GM21360 (cell line): ENCODE data around the gene ELMOD1.

ENCODE experiments used
- ATAC-seq: cut with Tn5 transposase; IDR thresholded peaks from one replicate; pipeline ENCODE4 v1.9.1; 2021; ENCODE audit warnings: mild to moderate bottlenecking, moderate library complexity; ENCODE audit not compliant: unreplicated experiment

Gene ELMOD1

DNA sequence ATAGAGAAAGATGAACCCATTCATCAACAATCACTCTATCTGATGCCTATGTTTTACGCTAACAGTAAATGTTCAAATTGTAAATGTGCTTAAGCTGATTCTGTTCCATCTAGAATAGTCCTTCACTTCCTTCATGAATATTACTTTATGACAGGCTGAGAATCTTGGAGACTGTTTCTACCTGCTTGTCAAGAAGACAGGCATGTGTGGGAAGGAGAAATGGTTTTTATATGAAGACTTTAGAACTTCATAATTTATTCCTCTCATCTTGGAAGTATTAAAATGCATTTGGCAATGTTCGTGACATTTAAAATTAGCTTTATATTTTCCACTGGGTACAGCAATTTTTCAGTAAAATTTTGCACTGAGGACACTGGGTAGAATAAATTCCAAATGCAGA lies 41.0 kb downstream of the ELMOD1 start:
- no peak for ATAC-seq

DNA sequence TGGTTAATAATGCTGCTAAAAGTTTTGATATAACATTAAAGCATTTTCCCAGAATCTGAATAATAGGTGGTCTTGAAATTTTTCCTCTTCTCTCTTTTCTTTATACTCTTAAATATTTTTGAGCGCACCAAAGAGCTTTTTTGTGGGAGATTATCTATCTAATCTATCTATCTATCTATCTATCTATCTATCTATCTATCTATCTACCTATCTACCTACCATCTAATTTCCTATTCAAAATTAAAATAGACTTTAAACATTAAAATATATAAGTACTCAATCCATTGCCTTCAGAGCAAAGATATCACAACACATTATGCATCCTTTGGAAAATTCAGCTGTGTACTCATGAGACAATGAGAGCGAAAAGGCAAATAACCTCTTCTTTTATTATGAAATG lies 55.8 kb downstream of the ELMOD1 start:
- ATAC-seq = no peak

DNA sequence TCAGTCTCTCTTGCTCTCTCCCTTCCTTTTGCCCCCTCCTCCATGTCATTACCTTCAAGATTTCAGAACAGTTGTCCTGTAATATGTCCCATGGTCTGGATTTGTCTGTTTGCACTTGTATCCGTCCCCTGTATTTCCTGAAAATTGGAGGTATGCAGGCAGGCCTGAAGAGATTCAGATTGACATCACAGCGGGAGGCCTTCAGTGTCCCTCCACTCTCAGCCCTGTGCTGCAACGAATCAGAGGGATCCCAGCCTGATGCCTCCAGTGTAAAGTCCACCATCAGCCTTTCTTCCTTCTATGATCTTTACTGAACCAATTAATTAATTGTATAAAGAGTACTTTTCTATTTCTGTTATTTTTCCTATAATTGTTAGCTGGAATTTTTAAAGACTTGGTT lies 57.3 kb downstream of the ELMOD1 start:
- ATAC-seq = no peak

DNA sequence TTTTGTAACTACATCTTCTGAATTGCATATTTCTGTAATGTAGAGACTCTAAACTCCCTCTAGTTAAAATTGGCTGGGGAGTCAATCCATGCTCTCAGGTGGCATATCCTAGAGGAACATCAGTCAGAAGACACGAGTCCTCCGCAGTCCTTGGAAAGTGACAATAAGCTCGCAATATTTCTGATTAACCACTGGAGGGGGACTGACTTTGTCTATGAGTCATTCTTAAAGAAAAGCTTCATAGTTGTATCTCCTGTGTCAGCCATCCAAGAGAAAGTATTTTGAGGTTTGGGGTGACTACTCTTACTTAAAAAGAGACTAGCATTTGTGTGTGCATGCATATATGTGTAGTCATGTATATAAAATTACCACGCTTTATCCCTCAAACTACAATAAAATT lies 60.7 kb downstream of the ELMOD1 start:
- no peak for ATAC-seq

DNA sequence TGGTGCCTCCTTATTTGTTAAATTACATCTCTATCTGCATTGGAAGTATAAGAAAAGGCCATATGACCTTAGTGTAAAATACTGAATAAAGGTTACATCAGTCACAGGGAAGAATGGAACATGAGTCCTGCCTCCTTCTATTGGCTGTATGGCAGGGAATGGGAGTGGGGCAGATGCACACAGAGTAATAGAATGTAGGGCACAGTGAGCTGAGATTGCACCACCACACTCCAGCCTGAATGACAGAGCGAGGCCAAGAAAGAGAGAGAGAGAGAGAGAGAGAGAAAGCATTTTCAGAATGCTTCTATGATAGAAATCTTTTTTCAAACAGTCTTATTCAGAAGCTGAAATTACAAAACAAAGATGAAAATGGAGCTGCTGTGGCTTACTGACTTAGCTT lies 62.1 kb downstream of the ELMOD1 start:
- ATAC-seq = no peak

DNA sequence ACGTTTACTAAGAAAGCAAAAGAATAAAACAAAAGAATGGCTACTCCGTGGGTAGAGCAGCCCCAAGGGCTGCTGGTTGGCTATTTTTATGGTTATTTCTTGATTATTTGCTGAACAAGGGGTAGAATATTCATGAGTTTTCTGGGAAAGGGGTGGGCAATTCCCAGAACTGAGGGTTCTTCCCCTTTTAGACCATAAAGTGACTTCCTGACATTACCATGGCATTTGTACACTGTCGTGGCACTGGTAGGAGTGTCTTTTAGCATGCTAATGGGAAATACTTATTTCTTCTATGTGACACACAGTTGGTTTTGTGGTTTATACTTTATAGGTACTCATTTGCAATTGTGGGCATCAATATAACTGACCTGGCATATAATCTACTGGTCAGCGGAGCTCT lies 64.7 kb downstream of the ELMOD1 start:
- ATAC-seq = no peak

DNA sequence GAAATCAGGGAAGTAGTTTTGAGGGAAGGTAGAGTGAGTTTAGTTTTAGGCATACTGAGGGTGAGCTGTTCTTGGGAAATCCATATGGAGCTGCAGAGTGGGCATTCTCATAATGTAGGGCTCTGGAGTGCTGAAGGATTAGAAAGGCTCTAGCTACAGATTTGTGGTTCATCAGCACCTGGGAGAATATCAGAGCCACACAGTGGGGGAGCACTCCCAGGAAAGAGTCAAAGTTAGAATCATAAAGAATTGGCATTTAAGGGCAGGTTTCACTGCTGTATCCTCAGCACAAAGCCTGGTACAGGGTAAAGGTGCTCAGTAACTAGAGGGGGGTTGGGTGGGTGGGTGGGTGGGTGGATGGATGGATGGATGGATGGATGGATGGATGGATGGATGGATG lies 68.4 kb downstream of the ELMOD1 start:
- no peak for ATAC-seq

DNA sequence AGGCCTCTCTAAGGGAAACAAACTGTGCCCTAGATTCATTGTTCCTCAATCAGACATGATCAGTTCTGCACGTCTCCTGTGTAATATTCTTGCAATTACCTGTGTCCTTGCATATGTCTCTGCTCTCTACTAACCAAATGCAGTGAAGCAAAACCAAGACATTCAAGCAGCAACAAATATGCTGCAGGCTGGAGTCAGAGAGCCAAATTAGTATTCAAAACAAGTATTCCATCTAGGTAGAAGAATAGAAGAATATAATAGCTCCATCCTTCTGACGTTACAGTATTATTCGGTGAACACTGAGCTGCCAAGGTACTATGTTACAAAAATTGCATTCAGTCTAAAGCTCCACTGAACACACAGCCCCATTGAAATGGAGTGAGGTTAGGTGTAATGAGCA lies 69.1 kb downstream of the ELMOD1 start:
- no peak for ATAC-seq

DNA sequence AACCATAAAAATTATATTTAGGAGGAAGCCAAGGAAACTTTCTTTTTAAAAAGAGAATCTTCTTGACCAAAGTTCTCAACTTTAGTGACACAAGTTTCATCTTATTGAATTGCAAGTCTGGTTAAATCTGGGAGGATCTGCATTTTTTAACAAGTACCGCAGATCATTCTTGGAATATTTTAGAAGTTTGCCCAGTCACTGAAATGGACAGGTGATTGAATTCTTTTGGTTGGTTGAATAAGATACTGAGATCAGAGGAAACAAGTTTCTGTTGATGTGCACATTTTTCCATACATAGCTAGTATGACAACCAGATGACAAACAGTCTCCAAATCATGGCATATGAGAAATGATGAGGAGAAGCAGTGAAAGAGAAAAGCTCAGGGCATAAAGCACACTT lies 70.7 kb downstream of the ELMOD1 start:
- no peak for ATAC-seq

DNA sequence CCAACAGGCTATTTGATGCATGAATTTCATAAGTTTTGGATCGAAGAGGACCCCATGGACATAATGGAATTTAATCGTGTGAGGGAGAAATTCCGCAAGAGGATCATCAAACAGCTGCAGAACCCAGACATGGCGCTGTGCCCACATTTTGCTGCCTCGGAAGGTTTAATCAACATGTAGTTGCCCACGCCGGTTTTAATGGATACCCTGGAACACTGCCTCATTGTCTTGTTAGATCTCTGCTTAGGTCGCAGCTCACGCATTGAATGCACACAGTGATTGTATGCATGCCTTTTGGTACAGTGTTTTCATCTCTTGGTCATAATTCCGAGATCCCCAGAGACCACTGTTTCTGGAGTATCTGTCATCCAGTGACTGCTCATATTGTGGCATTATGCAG lies 74.1 kb downstream of the ELMOD1 start:
- ATAC-seq = no peak

DNA sequence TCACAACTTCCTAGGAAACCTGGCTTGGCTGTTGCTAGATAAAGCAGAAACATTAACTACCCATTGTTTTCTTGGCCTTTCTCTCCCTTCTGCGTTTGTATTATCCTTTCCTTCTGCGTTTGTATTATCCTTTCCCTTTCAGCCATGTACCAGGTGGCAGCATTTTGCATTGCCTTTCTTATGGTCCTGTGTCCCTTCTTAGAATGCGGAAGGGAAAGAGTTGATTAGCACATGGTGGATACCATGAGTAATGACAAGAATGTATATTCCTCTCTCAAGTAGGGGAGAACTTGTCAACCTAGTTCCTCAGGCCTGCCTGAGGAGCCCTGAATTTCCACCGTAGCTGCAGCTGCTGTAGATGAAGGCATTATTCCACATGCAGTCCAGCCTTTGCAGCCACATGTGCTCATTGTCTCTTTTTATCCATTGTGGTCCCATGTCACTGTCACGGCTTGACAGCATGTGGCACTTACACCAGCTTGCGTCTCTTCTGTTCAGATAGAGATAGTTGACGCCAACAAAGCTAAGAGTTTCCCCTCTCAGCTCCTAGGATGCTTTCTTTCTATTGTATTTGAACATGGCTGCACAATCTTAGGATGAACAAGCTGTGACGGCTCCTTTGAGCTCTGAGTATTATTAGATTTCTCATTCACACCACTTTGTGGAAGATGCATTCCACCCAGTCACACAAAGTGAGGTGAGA lies 76.1 kb downstream of the ELMOD1 start:
- no peak for ATAC-seq

DNA sequence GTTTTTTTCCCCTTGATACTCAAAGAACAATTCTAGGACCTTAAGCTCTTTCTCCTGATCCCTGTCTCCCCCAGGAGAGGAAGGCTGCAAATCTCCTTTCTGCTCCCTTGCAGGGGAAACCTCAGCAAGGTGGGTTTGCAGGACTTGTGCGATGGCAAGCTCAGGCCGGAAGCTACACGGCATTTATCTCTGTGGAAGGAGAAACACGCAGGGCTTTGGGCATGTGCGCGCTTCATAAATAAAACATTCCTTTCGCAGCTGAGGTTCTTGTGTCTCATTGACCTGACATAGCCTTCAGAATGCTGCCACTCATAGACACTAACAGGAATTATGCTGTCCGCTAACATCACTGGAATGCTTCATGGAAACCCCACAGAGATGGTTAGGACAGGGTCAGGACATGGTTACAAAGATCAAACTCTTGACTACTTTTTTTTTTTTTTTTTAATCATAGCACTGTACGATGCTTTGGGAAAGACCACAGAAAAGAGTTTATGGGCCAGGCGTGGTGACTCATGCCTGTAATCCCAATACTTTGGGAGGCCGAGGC lies 78.3 kb downstream of the ELMOD1 start:
- no peak for ATAC-seq

DNA sequence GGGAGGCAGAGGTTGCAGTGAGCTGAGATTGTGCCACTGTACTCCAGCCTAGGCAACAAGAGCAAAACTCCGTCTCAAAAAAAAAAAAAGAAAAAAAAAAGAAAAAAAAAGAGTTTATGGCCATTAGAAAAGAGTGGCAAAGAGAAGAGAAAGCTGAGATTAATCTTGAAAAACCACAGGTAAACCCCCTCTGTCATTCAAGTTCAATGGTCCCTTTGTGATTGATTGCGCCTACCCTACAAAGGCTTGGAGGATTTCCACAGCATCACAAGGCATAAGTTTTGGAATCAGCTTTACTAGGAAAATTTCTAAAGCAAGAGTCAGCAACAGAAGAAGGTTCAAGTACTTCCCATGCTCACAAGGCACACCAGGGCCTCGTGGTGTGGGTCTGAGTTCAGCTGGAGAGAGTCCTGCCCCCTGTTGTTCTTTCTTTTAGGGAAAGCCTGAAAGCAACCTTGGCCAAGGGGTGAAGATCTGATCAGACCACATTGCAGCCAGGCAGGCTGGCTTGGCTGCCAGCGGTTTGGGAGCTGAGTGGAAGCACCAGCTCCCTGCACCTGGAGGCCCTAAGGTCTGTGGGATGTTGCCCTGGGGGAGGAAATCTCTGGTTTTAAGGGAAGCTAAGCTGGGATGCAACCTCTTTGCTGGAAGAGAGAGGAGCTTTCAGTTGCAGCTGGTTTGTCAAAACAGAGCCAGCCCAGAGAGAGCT lies 79.1 kb downstream of the ELMOD1 start:
- no peak for ATAC-seq

DNA sequence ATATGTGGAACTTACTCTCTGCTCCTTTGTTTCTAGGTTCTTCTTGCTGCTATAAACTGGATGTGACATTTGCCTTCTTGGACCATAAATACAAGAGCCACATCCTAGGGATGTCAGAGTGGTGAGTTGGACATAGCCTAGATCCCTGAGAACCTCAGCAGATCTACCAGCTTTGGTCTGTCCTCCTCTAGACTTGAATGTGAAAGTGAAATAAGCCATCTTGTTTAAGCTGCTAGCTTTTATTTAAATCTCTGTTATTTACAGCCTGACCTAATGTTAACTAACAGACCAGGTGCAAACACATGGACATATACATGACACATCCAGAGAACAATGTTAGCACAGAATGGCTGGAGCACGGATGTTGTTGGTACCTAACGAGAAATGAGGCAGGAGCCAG lies 85.0 kb downstream of the ELMOD1 start:
- ATAC-seq = no peak

DNA sequence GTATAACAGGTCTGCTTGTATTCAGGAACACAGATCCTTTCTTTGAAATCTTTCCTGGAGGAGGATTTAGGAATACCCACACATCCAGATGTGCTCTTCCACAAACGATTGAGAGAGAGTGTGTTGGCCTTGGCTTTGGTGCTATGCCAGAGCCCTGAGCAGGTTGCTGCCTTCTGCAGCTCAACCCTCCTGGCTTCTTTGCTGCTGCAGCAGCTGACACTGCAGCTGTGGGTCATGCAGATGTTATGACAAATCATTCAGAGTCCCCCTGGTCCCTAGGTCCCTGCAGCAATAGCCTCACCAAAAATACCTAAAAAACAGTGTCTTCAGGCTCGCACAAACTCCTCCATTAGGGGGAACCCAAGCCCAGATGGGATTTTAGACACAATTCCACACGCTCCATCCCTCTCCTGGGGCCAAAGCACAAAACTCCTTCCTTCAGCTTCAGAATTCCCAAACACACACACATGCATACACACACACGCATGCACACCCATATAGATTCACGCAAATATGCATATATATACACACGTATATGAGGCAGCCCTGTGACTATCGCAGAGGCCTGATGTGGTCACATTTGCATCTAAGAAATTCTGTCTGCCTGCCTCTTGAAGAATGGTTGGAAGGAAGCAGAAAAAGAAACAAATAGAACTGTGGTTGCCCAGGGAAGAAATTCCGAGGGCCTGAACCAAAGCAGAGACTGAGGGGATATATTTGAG lies 85.5 kb downstream of the ELMOD1 start:
- ATAC-seq = no peak

DNA sequence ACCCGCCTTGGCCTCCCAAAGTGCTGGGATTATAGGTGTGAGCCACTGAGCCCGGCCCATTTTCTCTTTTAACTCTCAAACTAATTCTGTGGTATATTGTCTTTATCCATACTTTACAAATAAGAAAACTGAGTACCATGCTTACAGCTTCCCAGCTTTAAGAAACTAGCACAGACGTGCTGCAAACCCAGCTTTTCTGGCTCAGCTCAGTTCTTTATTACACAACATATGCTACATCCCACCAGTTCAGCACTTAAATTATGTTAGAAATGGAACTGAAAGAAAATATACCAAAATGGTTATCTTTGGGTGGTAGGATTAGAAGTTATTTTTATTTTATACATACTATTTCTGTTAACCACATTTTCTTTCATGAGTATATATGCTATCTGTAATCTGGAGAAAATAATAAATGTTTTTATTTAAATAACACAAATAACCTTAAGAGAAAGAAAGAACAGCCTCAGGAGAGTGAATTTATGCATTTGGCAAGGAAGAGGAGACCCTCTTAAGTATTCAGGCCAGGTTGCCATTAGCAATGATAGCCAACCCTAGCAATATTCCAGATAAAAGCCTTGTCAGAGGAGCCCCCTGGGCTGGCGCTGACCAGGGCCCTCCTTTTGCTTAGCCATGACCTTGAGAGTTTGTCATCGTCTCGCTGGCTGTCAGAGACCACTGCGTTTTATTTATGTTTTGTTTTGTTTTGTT lies 87.1 kb downstream of the ELMOD1 start:
- ATAC-seq = no peak

DNA sequence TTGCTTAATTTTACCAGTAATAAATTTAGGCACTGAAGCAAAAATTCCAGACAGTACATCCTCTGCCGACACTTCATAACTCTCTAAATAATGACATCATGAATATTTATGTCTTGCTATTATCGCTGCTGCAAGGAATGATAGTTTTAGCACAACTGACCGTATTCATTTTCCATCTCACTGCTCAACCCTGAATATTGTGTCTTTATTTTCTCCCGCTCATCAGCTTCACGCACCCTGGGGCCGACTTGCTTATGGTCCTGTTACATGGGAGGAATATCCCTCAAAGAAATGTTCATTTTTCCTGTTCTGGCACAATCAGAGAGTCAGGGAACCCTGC lies 87.7 kb downstream of the ELMOD1 start:
- ATAC-seq = no peak

DNA sequence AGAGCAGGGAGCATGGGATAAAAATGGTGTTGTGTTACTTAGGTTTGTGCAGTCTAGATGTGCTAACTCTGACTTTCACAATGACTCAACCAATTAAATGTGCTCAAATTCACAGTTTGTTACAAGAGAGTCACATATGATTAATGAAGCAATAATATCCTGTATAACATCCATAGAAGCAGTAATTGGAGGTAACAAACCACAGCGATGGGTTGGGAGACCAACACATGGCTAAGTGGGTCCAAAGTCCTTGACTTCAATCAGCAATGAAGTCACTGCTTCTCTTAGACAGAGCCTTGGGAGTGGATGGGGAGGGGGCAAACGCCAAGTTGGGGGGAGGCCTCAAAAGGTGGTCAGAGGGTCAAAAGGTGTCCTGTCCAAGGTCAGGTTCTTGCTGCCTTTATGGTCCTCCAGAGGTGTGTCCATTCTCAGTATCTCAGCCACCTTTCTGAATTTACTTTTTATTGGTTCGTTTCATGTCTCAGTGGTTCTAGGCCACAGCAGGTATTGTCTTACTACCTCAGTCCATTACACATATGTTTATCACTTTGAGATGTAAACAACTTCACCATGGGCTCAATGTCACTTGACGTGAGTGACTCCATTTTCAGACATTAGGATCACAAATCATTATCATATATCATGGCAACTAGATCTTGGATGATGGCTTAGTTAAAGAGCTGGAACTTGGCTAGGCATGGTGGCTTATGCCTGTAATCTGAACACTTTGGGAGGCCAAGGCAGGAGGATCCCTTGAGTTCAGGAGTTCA lies 88.5 kb downstream of the ELMOD1 start:
- ATAC-seq = no peak

DNA sequence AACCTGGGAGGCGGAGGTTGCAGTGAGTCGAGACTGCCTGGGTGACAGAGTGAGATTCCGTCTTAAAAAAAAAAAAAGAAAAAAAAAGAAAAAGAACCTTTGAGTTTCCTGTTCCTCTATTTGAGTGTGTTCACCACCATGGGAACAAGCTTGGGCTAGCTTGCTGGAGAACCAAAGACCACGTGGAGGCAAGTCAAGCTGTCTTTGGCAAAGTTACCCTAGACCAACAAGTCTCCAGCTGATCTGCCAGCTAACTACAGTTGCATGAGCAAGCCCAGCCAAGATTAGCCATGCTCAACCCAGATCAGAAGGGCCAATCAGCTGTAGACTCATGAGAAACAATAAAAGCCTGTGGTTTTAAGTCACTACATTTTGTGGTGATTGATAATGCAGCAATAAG lies 91.2 kb downstream of the ELMOD1 start:
- ATAC-seq = no peak

DNA sequence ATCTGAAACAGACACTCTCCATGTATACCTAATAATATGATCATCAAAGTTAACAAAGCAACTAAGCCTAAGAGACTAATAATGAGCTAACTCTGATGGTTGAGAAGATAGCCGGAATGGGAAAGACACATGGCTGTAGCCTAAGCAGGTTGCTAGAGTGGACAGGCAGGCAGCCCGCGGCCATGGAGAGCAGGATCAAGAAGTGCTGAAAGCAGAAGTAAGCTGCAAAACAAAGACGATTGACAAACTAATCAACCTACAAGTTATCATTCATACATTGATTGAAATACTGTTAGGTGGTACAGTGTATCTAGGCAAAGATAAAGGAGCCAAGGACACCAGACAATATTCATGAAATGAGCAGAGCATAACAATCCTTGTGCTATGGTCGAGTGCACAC lies 91.6 kb downstream of the ELMOD1 start:
- ATAC-seq = no peak

DNA sequence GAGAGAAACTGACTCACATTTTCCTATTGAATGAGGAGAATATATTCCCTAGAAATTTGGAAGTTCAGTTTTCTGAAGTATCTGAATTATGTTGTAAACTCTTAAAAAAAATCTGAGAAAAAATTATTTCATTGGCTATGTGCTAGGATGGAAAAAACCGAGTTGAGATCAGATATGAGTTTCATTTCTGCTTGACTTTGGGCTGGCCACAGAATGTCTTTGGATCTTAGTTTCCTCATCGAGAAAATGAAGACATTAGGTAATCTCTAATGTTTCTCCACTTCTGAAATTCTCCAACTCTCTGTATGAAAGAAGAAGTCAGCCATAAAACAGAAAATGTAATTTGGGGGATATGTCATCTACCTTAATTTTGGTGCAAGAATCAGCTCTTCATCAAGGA lies 92.1 kb downstream of the ELMOD1 start:
- no peak for ATAC-seq
